H1 (cell line): Measurements from ENCODE around the gene CCR2.

Source experiments
- EP300 ChIP-seq, 2 experiments: IDR thresholded peaks; 1 replicate in 1 of 2; 2 replicates in 1 of 2; pipeline ENCODE4 v1.6.1; 2011 to 2012; ENCODE audit warnings: low read depth in 2 of 2, low read length in 2 of 2, mild to moderate bottlenecking in 2 of 2, borderline replicate concordance in 1 of 2, inconsistent platforms in 1 of 2, moderate library complexity in 1 of 2
- TF ChIP-seq, protein P1 (sequence below): IDR thresholded peaks from 2 replicates; pipeline ENCODE4 v1.6.1; 2011; ENCODE audit warnings: low read depth, mild to moderate bottlenecking, low read length; ENCODE audit not compliant: insufficient read depth
- TF ChIP-seq, protein P2 (sequence below), 3 experiments: IDR thresholded peaks; 1 replicate in 2 of 3; 2 replicates in 1 of 3; pipeline versions ENCODE4 v1.5.1 to v1.6.1; 2011; ENCODE audit warnings: low read length in 3 of 3, mild to moderate bottlenecking in 3 of 3, inconsistent platforms in 2 of 3, low read depth in 1 of 3, moderate library complexity in 1 of 3; ENCODE audit not compliant: insufficient read depth in 1 of 3; ENCODE audit errors: control extremely low read depth in 1 of 3

DNA sequence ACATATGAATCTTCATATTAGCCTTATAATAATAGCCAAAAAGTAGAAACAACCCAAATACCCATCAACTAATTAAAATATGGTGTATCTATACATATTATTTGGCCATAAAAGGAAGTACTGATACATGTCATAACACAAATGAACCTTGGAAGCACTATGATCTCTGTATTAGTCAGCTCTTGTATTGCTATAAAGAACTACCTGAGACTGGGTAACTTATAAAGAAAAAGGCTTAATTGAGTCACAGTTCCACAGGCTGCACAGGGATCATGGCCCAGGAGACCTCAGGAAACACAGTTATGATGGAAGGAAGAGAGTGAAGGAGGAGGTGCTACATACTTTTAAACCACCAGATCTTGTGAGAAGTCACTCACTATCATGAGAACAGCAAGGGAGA, 16.0 kb upstream of the CCR2 start:
- TF ChIP-seq EP300 (IDR thresholded peaks at IDR 0.05; ENCODE audit: borderline replicate concordance in 1 of 2, low read depth in 2 of 2, low read length in 2 of 2): no peak
- TF ChIP-seq, protein P1, sequence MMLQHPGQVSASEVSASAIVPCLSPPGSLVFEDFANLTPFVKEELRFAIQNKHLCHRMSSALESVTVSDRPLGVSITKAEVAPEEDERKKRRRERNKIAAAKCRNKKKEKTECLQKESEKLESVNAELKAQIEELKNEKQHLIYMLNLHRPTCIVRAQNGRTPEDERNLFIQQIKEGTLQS: no peak
- TF ChIP-seq, protein P2, sequence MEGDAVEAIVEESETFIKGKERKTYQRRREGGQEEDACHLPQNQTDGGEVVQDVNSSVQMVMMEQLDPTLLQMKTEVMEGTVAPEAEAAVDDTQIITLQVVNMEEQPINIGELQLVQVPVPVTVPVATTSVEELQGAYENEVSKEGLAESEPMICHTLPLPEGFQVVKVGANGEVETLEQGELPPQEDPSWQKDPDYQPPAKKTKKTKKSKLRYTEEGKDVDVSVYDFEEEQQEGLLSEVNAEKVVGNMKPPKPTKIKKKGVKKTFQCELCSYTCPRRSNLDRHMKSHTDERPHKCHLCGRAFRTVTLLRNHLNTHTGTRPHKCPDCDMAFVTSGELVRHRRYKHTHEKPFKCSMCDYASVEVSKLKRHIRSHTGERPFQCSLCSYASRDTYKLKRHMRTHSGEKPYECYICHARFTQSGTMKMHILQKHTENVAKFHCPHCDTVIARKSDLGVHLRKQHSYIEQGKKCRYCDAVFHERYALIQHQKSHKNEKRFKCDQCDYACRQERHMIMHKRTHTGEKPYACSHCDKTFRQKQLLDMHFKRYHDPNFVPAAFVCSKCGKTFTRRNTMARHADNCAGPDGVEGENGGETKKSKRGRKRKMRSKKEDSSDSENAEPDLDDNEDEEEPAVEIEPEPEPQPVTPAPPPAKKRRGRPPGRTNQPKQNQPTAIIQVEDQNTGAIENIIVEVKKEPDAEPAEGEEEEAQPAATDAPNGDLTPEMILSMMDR (IDR thresholded peaks at IDR 0.05; ENCODE audit: control extremely low read depth in 1 of 3, insufficient read depth in 1 of 3, low read depth in 1 of 3, low read length in 3 of 3): no peak
